Measurements from ENCODE around the gene NLRP3. TPM values are rescaled to one million over a fixed set of nuclear protein-coding genes. Genes with fewer than 3 reads are reported as not detected.
A peak's percentile ranks its signal among the peaks of the same experiment; 100 is the strongest.
"Not testable (repeated sequence)": the region's sequence is repeated elsewhere in the genome, so short reads cannot be mapped to it uniquely, and the experiment has no call there.

Gene NLRP3
- total RNA-seq, result 0.05 TPM in 1 of 2 replicates, not detected in the other
- polyA plus RNA-seq (2012), result 0.38 TPM

DNA sequence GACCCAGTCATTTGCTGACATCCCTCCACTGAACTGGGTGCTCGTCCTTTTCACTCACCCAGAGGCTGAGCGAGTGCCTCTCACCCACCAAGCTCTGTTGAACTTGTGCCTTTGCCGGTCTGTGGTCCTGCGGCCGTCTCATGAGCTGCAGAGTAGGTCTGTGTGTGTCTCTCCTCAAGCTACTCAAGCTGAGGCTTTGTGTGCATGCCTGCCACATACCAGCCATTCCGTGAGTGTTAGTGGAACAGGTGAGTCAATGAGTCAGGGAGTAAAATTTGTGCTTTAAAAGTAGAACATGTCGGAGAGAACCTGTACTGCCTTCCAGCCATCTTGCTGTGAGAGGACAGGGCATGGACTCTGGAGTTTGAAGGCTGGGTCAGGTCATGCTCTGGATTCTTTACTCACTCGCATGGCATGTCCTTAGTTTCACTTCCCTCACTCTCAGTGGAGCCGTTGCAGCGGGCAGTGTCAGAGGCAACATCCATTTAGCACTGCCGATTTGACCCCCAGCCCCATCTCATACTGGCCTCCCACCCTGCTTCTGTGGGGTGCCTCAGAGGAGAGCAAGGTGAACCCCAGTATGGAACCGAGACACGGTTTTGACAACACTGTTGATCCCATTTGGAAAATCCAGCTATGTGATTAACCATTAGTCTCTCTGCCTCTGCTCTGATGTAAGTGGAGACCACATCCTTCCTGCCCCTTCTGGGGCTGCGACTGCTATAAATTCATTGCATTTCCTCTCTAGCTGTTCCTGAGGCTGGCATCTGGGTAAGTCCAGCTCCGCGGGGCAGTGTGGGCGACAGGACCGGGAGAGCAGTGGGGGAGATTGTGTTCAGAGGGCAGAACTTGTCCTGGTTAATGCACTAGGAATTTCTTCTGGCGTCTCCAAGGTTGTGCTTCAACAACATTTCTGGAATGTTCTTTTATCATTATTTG is at the start of gene NLRP3:
Gene NLRP3, plus strand, starts transcription at position 751 of the 939 bp plus-strand sequence. CDS start 2,628 bp downstream, outside the sequence.
- peak; percentile 16 for DNase-seq (ENCODE audit: low read depth)

DNA sequence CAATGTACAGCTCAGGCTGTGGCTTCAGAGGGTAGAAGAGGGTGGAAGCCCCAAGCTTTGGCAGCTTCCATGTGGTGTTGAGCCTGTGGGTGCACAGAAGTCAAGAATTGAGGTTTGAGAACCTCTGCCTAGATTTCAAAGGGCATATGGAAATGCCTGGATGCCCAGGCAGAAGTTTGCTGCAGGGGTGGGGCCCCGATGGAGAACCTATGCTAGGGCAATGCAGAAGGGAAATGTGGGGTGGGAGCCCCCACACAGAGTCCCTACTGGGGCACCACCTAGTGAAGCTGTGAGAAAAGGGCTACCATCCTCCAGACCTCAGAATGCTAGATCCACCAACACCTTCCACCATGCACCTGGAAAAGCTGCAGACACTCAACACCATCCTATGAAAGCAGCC is 49.6 kb upstream of the NLRP3 start:
- not testable (repeated sequence) for DNase-seq (ENCODE audit: low read depth)

DNA sequence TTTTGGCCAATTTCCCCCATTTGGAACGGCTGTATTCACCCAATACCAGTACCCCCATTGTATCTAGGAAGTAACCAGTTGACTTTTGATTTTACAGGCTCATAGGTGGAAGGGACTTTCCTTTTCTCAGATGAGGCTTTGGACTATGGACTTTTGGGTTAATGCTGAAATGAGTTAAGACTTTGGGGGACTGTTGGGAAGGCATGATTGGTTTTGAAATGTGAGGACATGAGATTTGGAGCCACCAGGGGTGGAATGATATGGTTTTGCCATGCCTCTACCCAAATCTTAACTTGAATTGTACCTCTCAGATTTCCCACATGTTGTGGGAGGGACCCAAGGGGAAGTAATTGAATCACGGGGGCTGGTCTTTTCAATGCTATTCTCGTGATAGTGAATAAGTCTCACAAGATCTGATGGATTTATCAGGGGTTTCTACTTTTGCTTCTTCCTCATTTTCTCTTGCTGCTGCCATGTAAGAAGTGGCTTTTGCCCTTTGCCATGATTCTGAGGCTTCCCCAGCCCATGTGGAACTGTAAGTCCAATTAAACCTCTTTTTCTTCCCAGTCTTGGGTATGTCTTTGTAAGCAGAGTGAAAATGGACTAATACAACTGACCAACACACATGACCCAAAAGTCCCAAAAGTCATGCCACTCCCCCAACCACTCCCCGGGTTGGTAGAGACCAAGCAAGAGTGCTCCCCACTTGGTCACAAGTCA is 48.9 kb upstream of the NLRP3 start:
- DNase-seq (ENCODE audit: low read depth), result no peak

DNA sequence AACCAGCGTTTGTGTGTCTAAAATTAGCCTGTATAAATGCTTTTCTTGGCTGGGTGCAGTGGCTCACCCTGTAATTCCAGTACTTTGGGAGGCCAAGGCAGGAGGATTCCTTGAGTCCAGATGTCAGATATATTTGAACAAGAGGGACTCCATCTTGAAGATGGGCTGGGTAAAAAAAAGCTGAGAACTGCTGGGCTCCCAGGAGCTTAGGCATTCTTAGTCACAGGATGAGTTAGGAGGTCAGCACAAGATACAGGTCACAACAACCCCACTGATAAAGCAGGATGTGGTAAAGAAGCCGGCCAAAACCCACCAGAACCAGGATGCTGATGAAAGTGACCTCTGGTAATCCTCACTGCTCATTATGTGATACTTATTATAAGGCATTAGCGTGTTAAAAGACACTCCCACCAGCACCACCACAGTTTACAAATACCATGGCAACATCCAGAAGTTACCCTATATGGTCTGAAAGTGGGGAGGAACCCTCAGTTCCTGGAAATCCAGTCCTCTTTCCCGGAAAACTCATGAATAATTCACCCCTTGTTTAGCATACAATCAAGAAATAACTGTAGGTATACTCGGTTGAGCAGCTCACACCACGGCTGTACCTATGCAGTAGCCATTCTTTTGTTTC is 48.1 kb upstream of the NLRP3 start:
- no peak for DNase-seq (ENCODE audit: low read depth)

DNA sequence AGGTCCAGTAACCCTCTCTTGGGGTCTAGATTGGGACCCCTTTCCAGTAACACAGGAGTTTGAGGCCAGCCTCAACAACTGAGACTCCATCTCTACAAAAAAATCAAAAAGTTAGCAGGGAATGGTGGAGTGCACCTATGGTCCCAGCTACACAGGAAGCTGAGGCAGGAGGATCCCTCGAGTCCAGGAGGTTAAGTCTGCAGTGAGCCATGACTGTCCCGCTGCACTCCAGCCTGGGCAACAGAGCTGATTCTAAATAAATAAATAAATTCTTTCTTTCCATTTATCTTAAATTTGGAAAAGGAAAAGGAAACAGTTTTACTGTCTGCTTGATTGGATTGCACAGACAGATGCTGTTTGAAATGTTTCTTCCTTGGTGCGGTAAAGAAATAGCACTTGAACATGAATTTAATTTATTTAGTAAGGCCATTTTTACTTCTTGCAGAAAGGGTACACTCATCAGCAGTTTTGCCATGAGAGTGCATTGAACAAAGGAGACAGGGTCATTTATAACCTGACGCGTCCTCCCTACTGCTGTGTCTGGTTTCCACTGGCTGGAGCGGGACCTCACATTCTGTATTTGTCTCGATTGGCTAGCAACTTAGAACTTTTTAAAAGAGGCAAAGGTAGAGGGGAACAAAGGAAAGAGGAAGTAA is 47.4 kb upstream of the NLRP3 start:
- DNase-seq (ENCODE audit: low read depth), result no peak

DNA sequence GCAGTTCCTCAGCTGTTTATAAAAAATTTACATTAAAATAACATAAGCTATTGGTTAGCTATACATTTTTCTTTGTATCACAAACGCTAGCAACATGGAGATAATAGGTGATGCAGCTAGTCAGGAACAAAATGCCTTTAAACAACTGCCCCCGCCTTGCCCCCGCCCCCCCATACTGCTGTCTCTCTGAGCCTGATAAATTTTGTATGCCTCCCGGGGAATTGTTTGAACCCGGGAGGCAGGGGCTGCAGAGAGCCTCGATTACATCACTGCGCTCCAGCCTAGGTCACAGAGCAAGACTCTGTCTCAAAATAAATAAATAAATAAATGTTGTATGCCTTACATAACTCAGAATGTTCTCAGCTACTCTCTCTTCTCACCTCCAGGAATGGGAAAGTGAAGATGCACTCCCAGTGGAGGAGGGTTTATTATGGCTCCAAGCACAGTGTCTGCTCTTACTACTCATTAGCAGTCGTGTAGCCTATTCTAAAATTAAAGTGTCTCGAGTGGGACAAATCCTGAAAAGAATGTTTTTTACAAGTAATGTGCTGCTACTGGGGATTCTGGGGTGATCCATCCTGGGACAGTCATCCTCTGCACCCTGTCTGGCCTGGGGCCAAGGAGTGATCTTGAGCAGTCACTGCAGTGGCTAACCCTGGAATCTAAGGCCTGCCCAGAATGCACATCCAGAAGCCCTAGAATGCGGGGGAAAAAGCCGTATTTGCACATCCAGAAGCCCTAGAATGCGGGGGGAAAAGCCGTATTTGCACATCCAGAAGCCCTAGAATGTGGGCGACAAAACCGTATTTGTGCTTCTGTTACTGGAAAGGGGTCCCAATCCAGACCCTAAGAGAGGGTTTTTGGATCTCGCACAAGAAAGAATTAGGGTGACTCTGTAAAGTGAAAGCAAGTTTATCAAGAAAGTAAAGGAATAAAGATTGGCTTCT is 44.9 kb upstream of the NLRP3 start:
- DNase-seq (ENCODE audit: low read depth), result no peak

DNA sequence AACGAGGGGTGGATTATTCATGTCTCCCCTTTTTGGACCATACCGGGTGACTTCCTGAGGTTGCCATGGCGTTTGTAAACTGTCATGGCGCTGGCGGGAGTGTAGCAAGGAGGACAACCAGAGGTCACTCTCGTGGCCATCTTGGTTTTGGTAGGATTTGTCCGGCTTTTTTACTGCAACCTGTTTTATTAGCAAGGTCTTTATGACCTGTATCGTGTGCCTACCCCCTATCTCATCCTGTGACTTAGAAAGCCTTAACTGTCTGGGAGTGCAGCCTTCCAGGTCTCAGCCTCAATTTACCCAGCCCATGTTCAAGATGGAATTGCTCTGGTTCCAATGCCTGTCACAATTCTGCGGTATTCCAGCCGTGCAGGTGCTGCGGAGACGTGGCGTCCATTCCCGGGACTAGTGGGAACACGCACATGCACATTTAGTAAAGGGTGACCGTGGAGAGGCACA is 44.1 kb upstream of the NLRP3 start:
- DNase-seq (ENCODE audit: low read depth), result no peak

DNA sequence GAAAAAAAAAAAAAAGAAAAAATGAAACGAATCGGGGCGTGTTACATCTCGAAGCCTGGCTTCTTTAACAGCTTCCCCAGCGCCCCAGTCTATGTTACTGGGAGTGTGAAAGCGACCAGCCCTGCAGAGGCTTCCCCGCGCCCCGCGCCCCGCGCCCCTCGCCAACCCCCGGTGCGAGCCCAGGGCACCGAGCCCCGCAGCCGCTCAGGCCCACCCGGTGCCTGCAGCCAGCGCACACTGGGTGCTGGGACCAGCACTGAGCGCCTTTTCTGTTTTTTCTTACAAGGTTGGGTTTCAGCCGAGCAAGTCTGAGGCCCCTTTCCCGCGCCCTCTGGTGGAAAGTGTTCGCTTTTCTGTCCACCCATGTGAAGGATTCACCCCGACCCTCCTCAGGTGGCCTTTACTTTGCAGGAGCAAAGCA is 42.2 kb upstream of the NLRP3 start:
- peak; percentile 51 for DNase-seq (ENCODE audit: low read depth)

DNA sequence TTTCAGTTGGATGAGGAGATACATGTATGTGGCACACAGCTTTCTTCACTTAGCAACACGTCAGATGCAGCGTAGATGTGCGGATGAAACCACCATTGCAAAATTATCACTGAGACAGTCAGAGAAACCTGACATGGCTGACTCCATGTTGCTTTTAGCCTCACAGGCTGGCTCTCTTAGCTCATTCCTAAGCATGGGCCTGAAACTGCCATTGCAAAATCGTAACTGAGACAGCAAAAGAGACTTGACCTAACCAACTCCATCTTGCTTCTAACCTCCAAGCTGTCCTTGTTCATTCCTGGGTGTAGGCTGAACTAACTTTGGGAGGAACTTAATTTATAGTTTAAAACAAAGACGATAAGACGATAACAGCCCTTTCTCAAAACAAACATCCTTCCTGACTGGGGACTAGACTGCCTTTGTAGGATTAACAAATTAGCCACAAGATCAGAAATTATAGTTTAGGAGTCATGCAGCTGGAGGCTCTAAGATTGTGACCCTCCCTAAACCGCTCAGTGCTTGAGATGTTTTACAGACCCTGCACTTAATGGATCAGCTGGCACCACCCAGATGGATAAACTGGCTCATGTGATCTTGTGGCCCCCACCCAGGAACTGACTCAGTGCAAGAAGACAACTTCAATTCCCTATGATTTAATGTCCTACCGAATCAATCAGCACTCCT is 41.2 kb upstream of the NLRP3 start:
- DNase-seq (ENCODE audit: low read depth), result not testable (repeated sequence)

DNA sequence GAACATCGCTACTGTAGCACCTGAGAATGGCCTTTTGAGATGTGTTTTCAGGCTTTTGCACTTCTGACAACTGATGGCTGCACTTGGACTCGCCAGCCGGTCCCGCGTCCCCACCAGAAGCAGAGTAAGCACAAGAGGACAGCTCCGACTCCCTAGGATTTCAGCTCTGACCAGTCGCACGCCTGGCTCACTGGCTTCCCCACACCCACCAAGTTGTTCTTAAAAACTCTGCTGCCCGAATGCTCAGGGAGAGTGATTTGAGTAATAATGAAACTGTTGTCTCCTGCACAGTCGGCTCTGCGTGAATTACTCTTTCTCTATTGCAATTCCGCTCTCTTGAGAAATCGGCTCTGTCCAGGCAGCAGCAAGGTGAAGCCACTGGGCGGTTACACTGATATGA is 40.2 kb upstream of the NLRP3 start:
- DNase-seq (ENCODE audit: low read depth), result no peak

DNA sequence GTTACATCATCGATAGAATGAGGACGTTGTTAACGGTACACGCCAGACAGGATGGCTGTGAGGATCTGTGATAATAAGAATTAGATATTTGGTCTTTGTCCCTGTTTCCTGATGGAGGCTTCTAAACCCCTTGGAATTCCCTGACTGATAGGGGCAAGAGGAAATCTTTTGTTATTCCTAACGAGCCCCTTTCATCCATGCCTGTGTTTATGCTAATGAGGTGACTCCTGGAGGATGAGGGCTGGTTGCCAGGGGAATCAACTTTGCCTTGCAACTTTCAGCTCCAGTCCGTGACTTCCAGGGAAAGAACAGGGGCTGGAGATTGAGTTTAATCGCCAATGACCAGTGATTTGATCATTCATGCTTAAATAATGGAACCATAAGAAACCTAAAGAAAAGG is 39.3 kb upstream of the NLRP3 start:
- DNase-seq (ENCODE audit: low read depth), result no peak

DNA sequence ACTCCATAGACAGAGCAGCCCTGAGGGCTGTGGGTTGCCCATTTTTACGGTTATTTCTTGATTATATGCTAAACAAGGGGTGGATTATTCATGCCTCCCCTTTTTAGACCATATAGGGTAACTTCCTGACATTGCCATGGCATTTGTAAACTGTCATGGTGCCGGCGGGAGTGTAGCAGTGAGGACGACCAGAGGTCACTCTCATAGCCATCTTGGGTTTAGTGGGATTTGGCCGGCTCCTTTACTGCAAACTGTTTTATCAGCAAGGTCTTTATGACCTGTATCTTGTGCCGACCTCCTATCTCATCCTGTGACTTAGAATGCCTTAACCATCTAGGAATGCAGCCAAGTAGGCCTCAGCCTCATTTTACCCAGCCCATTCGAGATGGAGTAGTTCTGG is 38.3 kb upstream of the NLRP3 start:
- DNase-seq (ENCODE audit: low read depth), result not testable (repeated sequence)

DNA sequence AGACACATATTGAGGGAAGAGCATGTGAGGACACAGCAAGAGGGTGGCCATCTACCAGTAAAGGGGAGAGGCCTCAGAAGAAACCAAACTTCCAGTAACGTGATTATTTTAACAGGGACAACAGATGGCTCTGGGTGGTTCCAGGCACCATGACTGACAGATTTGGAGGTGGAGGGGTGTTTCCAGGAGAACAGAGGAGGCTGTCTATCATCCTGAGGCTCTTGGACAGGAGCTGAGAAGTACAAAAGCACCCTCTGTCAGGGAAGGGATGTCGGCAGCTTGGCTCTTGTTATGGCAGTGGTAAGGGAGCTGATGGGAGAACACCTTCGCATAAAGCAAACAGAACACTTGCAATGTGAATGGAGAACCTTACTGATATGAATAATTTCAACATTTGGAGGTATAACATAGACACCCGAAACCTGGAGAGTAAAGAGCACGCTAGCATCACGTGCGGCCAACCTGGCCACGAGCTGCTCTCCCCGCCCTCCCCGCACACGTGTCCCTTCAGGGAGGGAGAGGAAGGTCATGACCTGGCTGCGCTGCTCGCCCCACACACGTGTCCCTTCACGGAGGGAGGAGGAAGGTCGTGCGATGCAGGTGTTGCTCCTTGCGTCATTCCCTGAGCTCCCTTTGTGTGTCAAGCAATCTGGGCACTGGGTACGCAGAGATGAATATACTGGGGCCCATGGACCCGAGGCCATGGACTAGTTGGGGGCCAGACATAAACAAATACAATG is 37.5 kb upstream of the NLRP3 start:
- DNase-seq (ENCODE audit: low read depth), result no peak

DNA sequence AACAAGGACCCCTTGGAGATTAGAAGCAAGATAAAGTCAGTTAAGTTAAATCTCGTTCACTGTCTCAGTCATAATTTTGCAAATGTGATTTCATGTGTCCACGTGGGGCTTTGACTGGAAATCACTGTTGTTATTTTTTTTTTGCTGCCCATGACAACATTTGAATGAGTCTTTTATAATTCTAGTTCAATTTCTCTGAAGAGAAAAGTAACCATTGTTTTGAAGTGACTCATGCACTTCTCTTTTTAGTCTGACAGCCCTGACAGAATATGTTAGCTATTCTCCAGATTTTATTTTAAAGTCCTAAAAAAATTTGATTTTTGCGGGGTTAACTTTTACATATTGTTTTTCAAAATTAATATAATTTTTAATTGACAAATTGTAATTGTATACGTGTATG is 30.7 kb upstream of the NLRP3 start:
- DNase-seq (ENCODE audit: low read depth), result peak; percentile 39

DNA sequence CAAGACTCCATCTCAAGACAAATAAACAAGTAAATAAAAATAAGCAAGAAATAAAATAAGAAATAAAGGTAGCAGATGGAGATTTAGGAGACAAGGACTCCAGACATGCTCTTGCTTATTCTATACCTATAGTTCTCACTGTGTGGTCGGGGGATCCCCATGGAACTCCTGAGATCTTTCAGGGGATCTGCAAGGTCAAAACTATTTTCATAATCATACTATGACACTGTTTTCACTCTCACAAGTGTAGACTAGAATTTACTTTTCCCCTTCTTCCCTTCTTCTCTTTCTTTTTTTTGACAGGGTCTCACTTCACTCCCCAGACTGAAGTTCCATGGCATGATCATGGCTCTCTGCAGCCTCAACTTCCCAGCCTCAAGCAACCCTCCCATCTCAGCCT is 29.8 kb upstream of the NLRP3 start:
- no peak for DNase-seq (ENCODE audit: low read depth)

DNA sequence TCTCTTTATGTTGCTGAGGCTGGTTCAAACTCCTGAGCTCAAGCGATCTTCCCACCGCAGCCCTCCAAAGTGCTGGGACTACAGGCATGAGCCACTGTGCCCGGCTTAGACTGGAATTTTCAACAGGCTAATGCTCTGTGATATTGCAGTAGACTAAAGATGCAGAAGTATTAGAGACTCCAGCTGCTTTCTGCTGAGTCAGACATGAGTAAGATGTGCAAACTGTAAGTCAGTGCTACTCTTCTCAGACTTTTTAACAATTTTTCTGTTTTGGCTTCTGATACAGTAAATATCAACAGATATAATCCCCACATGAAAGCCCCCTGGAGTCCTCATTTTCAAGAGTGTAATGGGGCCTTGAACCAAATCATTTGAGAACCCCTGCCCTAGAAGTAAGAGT is 29.3 kb upstream of the NLRP3 start:
- peak; percentile 54 for DNase-seq (ENCODE audit: low read depth)

DNA sequence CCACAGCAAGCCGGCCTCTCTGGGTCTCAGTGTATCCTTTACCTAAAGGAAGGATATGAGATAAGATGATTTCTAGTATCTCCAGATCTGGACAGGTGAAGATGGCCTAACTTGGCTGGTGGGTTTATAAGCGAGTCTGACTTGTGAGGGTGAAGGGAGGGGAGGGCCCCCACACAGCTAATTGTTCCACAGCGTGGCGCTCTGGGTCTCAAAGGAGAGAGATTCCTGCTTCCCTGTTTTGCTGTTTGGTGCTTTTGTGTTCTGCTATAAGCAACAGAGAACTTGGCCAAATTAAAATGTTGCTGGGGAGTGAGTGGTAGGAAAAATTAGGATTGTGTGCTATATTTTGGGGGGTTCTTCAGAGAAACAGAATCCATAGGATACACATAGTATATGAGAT is 28.9 kb upstream of the NLRP3 start:
- DNase-seq (ENCODE audit: low read depth), result no peak

DNA sequence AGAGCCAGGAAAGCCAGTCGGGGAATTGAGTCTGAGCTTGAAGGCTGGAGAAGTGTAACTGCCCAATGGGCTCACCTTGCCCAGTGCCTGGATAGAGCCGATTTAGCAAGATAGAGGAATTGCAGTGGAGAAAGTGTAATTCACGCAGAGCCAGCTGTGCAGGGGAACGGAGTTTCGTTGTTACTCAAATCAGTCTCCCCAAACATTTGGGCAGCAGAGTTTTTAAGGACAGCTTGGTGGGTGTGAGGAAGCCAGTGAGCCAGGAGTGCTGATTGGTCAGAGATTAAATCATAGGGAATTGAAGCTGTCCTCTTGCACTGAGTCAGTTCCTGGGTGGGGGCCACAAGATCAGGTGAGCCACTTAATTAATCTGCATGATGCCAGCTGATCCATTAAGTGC is 28.4 kb upstream of the NLRP3 start:
- DNase-seq (ENCODE audit: low read depth), result no peak
